Breast epithelium (tissue), 4 donors: ENCODE results near the gene GADD45A. TPM values are rescaled to one million over a fixed set of nuclear protein-coding genes. Genes with fewer than 3 reads are reported as not detected.
"Not testable (repeated sequence)": the region's sequence is repeated elsewhere in the genome, so short reads cannot be mapped to it uniquely, and the experiment has no call there.

ENCODE experiments used
- DNase-seq, 2 donors: peaks; one replicate each; pipeline ENCODE4 v3.0.0-alpha.2; 2019; ENCODE audit warnings: low spot score in 2 of 2
- H3K27ac ChIP-seq, 2 donors: fragments of 200-600 bp; sonication (generic) in 1 of 2; one replicate each; pipeline ENCODE4 v1.5.1; 2016 to 2019; ENCODE audit warnings: mild to moderate bottlenecking in 1 of 2
- H3K27me3 ChIP-seq, 2 donors: fragments of 200-600 bp; sonication (generic) in 1 of 2; one replicate each; pipeline versions ENCODE4 v1.5.1 to v1.6.0; 2017 to 2019; ENCODE audit warnings: control low read depth in 1 of 2, mild to moderate bottlenecking in 1 of 2
- H3K36me3 ChIP-seq: fragments of 200-600 bp; one replicate; pipeline ENCODE4 v1.5.1; 2019
- H3K4me1 ChIP-seq, 2 donors: fragments of 200-600 bp; sonication (generic); one replicate each; pipeline ENCODE4 v1.5.1; 2016 to 2019; ENCODE audit warnings: control low read depth in 1 of 2
- H3K4me3 ChIP-seq, 3 donors: fragments of 200-600 bp; sonication (generic); 1 replicate in 2 of 3; 2 replicates in 1 of 3; pipeline ENCODE4 v1.5.1; 2016 to 2019; ENCODE audit warnings: mild to moderate bottlenecking in 3 of 3, moderate library complexity in 2 of 3
- H3K9me3 ChIP-seq, 2 donors: fragments of 200-600 bp; sonication (generic) in 1 of 2; one replicate each; pipeline ENCODE4 v1.5.1; 2016 to 2019; ENCODE audit warnings: control low read depth in 1 of 2
- POLR2A ChIP-seq: fragments of 450-650 bp; IDR thresholded peaks from one replicate; pipeline ENCODE4 v1.6.1; 2016; ENCODE audit warnings: antibody characterized with exemption, mild to moderate bottlenecking, moderate library complexity
- POLR2AphosphoS5 ChIP-seq, 3 donors: sonication (generic); formaldehyde crosslinking; IDR thresholded peaks; one replicate each; pipeline ENCODE4 v1.6.1; 2017; ENCODE audit warnings: antibody characterized with exemption in 3 of 3
- intact Hi-C: fragments of 100-400 bp; cut with DNase I; formaldehyde crosslinking; loops from one replicate; pipeline ENCODE4 v1.15.1; 2023; ENCODE audit warnings: low total_unique reads
- total RNA-seq, 3 donors: library from RNA; depleted of rRNA; stranded (reverse); fragments of >200 nt; gene quantifications; one replicate each; pipeline ENCODE4 v1.1.0, GENCODE V29; 2016
- TF ChIP-seq, protein P1 (sequence below), 3 donors: fragments of 450-650 bp; IDR thresholded peaks; one replicate each; pipeline ENCODE4 v1.5.1; 2016 to 2017; ENCODE audit warnings: antibody characterized with exemption in 3 of 3, mild to moderate bottlenecking in 3 of 3, moderate library complexity in 3 of 3

GADD45A gene
- total RNA-seq, 3 donors from 2014 or later: 52.4 to 68.2 (median 55.4) TPM

DNA sequence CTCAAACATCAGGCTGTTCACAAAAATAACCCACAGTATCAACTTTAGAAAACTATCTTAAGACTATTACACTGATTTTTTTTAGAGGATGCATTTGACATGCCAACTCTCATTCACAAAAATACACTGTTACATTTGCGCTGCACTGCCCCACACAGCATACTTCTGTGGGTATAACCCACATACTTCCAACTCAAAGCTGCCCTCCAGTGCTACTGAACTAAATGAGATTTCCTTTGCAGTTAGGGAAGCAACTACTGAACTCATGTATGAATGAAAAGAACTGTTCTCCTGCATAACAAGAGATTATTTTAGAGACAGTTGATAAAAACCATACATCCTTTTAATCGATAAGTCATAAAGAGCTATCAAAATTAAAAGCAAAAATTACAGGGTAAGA is 25.8 kb upstream of the GADD45A start:
- intact Hi-C loops: no loop called here
- H3K9me3 ChIP-seq: no peaks in the 10 kb centered on the region
- no peak for DNase-seq
- no peaks in the 10 kb centered on the region for H3K27me3 ChIP-seq
- no peaks in the 10 kb centered on the region for H3K4me1 ChIP-seq
- no peak overlapping the region for H3K4me3 ChIP-seq
- no peak overlapping the region for H3K27ac ChIP-seq
- TF ChIP-seq, protein P1, sequence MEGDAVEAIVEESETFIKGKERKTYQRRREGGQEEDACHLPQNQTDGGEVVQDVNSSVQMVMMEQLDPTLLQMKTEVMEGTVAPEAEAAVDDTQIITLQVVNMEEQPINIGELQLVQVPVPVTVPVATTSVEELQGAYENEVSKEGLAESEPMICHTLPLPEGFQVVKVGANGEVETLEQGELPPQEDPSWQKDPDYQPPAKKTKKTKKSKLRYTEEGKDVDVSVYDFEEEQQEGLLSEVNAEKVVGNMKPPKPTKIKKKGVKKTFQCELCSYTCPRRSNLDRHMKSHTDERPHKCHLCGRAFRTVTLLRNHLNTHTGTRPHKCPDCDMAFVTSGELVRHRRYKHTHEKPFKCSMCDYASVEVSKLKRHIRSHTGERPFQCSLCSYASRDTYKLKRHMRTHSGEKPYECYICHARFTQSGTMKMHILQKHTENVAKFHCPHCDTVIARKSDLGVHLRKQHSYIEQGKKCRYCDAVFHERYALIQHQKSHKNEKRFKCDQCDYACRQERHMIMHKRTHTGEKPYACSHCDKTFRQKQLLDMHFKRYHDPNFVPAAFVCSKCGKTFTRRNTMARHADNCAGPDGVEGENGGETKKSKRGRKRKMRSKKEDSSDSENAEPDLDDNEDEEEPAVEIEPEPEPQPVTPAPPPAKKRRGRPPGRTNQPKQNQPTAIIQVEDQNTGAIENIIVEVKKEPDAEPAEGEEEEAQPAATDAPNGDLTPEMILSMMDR (IDR thresholded peaks at IDR 0.05): no peak
- TF ChIP-seq POLR2A: no peak
- TF ChIP-seq POLR2AphosphoS5 (IDR thresholded peaks at IDR 0.05): no peak
- H3K36me3 ChIP-seq: no peaks in the 10 kb centered on the region

GRCh38 chr1:67662884-67663283 is 22.1 kb upstream of the GADD45A start:
- DNase-seq: no peak
- H3K36me3 ChIP-seq: no peaks in the 10 kb centered on the region
- no peaks in the 10 kb centered on the region for H3K9me3 ChIP-seq
- H3K27me3 ChIP-seq: no peaks in the 10 kb centered on the region
- no peak overlapping the region for H3K4me3 ChIP-seq
- no peak overlapping the region for H3K27ac ChIP-seq
- H3K4me1 ChIP-seq: no peaks in the 10 kb centered on the region
- intact Hi-C loops: no loop called here
- TF ChIP-seq POLR2AphosphoS5 (IDR thresholded peaks at IDR 0.05): no peak
- TF ChIP-seq, protein P1 (IDR thresholded peaks at IDR 0.05): no peak
- TF ChIP-seq POLR2A: no peak

DNA sequence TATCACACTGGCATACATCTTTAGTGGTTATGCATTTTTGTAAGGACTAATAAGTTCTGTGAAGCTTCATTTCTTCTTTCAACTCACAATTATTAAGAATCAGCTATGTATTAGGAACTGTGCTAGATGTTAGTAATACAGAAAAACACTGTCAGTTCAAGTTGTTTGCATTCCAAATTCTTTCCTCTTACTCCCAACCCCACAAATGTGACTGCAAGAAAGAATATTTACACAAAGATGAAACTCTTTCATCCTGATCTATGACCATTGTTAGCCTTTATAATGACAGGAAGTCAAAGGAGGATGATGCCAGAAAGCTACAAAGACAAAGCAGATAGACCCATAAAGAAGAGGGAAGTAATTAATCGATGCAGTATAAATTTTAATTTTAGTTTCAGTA is 21.0 kb upstream of the GADD45A start:
- no peak for TF ChIP-seq POLR2AphosphoS5 (IDR thresholded peaks at IDR 0.05)
- Histone ChIP-seq H3K27ac (no peak overlapping the region), H3K4me1 (no peaks in the 10 kb centered on the region), H3K36me3 (no peaks in the 10 kb centered on the region), H3K27me3 (no peaks in the 10 kb centered on the region), H3K4me3 (no peak overlapping the region), H3K9me3 (no peaks in the 10 kb centered on the region)
- DNase-seq: no peak
- intact Hi-C loops: no loop called here

DNA sequence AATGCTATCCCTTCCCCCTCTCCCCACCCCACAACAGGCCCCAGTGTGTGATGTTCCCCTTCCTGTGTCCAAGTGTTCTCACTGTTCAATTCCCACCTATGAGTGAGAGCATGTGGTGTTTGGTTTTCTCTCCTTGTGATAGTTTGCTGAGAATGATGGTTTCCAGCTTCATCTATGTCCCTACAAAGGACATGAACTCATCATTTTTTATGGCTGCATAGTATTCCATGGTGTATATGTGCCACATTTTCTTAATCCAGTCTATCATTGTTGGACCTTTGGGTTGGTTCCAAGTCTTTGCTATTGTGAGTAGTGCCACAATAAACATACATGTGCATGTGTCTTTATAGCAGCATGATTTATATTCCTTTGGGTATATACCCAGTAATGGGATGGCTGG is 19.7 kb upstream of the GADD45A start:
- DNase-seq, H3K27ac ChIP-seq, intact Hi-C loops, H3K27me3 ChIP-seq, H3K9me3 ChIP-seq, H3K4me1 ChIP-seq, H3K4me3 ChIP-seq, H3K36me3 ChIP-seq: not testable (repeated sequence)

DNA sequence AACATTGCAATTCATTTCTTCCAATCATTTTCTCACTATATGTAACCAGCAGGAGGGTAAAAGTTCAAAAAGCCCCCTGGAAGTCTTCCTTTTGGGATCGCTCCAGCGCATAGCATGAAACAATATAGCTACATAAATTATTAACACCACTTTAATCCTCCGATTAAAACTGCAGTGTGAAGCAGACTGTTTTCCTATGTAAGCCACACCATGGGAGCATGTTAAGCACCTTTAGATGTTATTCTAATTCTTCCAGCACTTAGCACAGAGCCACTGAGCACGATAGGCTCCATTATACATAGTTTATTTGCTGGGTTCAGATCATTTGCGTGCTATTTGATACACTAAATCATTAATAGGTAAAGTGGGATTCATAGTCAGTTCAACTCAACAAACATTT is 18.4 kb upstream of the GADD45A start:
- Histone ChIP-seq H3K4me1 (no peaks in the 10 kb centered on the region), H3K27ac (no peak overlapping the region), H3K36me3 (no peaks in the 10 kb centered on the region), H3K4me3 (no peak overlapping the region), H3K9me3 (no peaks in the 10 kb centered on the region), H3K27me3 (no peaks in the 10 kb centered on the region)
- intact Hi-C loops: no loop called here
- TF ChIP-seq POLR2AphosphoS5 (IDR thresholded peaks at IDR 0.05) (no peak), POLR2A (no peak)
- TF ChIP-seq, protein P1 (IDR thresholded peaks at IDR 0.05): no peak
- DNase-seq: no peak

- Histone ChIP-seq H3K9me3 (no peaks in the 10 kb centered on the region), H3K36me3 (no peaks in the 10 kb centered on the region), H3K27ac (no peak overlapping the region), H3K4me3 (no peak overlapping the region), H3K4me1 (no peaks in the 10 kb centered on the region), H3K27me3 (no peaks in the 10 kb centered on the region)
- intact Hi-C loops: no loop called here
- TF ChIP-seq POLR2AphosphoS5 (IDR thresholded peaks at IDR 0.05): no peak
- TF ChIP-seq, protein P1 (IDR thresholded peaks at IDR 0.05): no peak
- no peak for TF ChIP-seq POLR2A
- DNase-seq: no peak
Observed at GRCh38 chr1:67668660-67669059, 16.3 kb upstream of the GADD45A start.
